ENCODE results near the gene CTU2. TPM values are rescaled to one million over a fixed set of nuclear protein-coding genes. Genes with fewer than 3 reads are reported as not detected.

Gene CTU2
- total and polyA plus RNA-seq, 7 donors: 6.1 to 16.3 (median 10.5) TPM

DNA sequence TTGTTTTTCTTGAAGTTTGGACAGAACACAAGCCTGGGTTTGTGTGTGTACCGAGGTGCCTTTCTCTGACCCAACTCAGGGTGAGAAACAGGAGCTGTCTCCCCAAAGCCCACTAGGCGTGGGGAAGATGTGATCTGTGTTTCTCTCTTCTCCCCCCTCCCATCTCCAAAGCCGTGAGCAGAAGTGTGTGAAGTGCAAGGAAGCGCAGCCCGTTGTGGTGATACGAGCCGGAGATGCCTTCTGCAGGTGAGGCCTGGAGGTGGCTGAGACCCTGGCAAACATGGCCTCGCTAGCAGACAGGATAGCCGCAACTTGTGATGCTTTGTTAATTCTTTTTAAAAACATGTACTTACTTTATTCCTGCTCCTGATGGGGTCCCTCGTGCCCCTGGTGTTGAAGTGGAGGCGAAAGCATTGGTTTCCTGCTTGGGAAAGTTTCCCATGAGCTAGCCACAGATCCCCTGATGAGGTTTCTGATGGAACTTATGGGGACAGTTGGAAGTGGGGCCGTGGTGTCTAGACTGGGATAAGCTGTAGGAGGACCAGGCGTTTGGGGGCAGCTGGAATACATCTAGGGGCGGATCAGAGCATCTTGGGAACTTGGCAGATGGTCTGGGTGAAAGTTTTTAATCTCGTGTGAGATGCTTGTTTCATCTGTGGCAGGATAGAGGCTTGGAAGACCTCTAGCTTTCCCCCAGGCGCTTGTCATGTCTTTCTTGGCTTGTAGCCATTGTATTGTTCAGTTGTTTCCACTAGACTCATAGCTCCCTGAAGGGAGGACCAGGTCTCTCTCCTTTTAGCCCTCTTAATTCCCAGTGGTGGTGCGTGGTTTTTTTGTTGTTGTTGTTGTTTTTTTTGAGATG is 893 bp downstream of the CTU2 start:
- Histone ChIP-seq H3K4me1 (peaks cover 0 to 43% (median 32%) of the 10 kb centered on the region in 4 donors), H3K27ac (peak overlapping the region; percentile 78 to 95 (median 86)), H3K9me3 (no peaks in the 10 kb centered on the region), H3K36me3 (peaks cover 0 to 5% (median 0%) of the 10 kb centered on the region in 4 donors), H3K27me3 (no peaks in the 10 kb centered on the region), H3K4me3 (peak overlapping the region; percentile 63 to 99 (median 78))
- WGBS, 2 donors: 30 to 37% methylated on average over 17 of the region's 17 CpGs
- intact Hi-C loops (cut with DNase I): no loop called here
- no peak for DNase-seq
- TF ChIP-seq POLR2A (IDR thresholded peaks at IDR 0.05) (no peak), EP300 (IDR thresholded peaks at IDR 0.05) (no peak), POLR2AphosphoS5 (IDR thresholded peaks at IDR 0.05) (no peak)
- TF ChIP-seq, protein P1, sequence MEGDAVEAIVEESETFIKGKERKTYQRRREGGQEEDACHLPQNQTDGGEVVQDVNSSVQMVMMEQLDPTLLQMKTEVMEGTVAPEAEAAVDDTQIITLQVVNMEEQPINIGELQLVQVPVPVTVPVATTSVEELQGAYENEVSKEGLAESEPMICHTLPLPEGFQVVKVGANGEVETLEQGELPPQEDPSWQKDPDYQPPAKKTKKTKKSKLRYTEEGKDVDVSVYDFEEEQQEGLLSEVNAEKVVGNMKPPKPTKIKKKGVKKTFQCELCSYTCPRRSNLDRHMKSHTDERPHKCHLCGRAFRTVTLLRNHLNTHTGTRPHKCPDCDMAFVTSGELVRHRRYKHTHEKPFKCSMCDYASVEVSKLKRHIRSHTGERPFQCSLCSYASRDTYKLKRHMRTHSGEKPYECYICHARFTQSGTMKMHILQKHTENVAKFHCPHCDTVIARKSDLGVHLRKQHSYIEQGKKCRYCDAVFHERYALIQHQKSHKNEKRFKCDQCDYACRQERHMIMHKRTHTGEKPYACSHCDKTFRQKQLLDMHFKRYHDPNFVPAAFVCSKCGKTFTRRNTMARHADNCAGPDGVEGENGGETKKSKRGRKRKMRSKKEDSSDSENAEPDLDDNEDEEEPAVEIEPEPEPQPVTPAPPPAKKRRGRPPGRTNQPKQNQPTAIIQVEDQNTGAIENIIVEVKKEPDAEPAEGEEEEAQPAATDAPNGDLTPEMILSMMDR (IDR thresholded peaks at IDR 0.05): no peak

DNA sequence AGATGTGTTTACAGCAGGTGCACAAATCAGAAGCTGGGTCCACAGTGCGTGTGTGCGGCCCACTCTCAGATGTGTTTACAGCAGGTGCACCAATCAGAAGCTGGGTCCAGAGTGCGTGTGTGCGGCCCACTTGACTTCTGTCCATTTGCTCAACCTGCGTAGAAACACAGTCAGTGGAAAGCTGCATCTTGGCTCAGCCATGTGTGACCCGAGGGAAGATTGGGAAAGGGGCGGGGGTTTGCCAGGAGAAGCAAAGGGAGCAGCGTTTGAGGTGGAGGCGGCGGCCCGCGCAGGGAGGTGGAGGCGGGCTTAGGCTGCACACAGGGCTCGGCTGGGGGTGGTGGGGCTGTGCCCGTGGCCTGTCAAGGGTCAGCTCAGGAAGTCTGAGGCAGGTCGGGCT is 4.3 kb downstream of the CTU2 start:
- Histone ChIP-seq H3K9me3 (no peaks in the 10 kb centered on the region), H3K36me3 (peaks cover 14 to 25% (median 24%) of the 10 kb centered on the region in 4 donors), H3K27me3 (no peaks in the 10 kb centered on the region), H3K27ac (no peak overlapping the region), H3K4me3 (no peak overlapping the region), H3K4me1 (peaks cover 0 to 19% (median 15%) of the 10 kb centered on the region in 4 donors)
- DNase-seq: no peak
- no peak for TF ChIP-seq POLR2AphosphoS5 (IDR thresholded peaks at IDR 0.05)
- TF ChIP-seq EP300 (IDR thresholded peaks at IDR 0.05): no peak
- no peak for TF ChIP-seq POLR2A (IDR thresholded peaks at IDR 0.05)
- TF ChIP-seq, protein P1 (IDR thresholded peaks at IDR 0.05): no peak
- 77 to 80% methylated on average over 16 of the region's 16 CpGs for WGBS, 2 donors
- intact Hi-C loops (cut with DNase I): no loop called here

DNA sequence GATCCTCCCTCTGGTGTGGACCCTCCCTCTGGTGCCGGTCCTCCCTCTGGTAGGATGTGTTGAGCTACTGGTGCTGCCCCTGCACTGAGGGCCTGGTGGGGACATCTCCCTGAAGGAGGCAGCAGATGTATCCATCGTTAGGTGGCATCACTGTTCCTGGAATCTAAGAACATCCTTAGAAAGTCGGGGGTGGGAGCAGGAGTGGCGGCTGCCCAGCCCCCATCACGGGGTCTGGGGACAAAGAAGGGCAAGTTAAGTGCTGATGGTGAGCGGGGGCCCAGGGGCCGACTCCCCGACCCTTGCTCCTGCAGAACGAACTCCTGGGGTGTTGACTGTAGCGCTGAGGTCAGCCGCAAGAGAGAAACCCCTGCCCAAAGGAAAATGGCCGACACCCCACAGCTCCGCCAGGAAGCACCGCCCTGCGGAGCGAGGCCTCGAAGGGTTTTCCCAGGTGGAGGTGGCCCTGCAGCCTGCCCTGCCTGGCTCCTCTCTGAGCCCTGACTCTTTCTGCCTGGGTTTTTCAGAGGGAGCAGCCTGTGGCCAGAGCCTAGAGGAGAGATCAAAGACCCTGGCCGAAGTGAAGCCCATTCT is 5.5 kb downstream of the CTU2 start:
- WGBS, 2 donors: 80 to 84% methylated on average over 18 of the region's 18 CpGs
- peaks cover 26 to 38% (median 37%) of the 10 kb centered on the region in 4 donors for H3K36me3 ChIP-seq

DNA sequence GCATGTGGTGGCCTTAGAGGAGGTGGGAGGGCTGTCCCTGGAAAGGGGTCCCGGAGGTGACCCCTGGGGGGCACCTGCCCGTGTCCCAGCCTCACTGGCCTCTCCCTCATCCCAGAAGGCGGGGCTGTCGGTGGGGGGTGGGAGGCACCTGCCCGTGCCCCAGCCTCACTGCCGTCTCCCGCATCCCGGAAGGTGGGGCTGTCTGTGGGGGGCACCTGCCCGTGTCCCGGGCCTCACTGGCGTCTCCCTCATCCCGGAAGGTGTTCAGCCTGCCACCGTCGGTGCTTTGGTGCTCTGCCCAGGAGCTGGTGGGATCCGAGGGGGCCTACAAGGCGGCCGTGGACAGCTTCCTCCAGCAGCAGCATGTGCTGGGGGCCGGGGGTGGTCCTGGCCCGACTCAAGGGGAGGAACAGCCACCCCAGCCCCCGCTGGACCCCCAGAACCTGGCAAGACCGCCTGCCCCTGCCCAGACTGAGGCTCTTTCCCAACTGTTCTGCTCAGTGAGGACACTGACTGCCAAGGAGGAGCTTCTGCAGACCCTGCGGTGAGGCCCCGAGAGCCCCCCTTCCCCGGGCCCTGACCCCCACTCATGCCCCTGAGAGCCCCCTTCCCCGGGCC is 6.2 kb downstream of the CTU2 start:
- 73 to 83% methylated on average over 25 of the region's 25 CpGs for WGBS, 2 donors
- TF ChIP-seq POLR2A (IDR thresholded peaks at IDR 0.05) (no peak), POLR2AphosphoS5 (IDR thresholded peaks at IDR 0.05) (no peak), EP300 (IDR thresholded peaks at IDR 0.05) (no peak)
- TF ChIP-seq, protein P1 (IDR thresholded peaks at IDR 0.05): no peak
- DNase-seq: no peak

More for the DNA sequence above, 5.5 kb downstream of the CTU2 start:
- H3K9me3 ChIP-seq: no peaks in the 10 kb centered on the region
- DNase-seq: no peak
- H3K4me3 ChIP-seq: no peak overlapping the region
- intact Hi-C loops (cut with DNase I): no loop called here
- no peak for TF ChIP-seq EP300 (IDR thresholded peaks at IDR 0.05)
- TF ChIP-seq POLR2A (IDR thresholded peaks at IDR 0.05): no peak
- TF ChIP-seq, protein P1 (IDR thresholded peaks at IDR 0.05): no peak
- TF ChIP-seq POLR2AphosphoS5 (IDR thresholded peaks at IDR 0.05): no peak
- H3K27ac ChIP-seq: peak overlapping the region in 1 of 4 donors; percentile 19
- peaks cover 0 to 14% (median 11%) of the 10 kb centered on the region in 4 donors for H3K4me1 ChIP-seq
- H3K27me3 ChIP-seq: no peaks in the 10 kb centered on the region

More for the DNA sequence above, 6.2 kb downstream of the CTU2 start:
- no peaks in the 10 kb centered on the region for H3K27me3 ChIP-seq
- H3K4me1 ChIP-seq: peaks cover 0 to 8% (median 5%) of the 10 kb centered on the region in 4 donors
- H3K27ac ChIP-seq: peak overlapping the region in 2 of 4 donors; percentile 10 to 19
- no peaks in the 10 kb centered on the region for H3K9me3 ChIP-seq
- intact Hi-C loops (cut with DNase I): no loop called here
- peaks cover 32 to 44% (median 43%) of the 10 kb centered on the region in 4 donors for H3K36me3 ChIP-seq
- no peak overlapping the region for H3K4me3 ChIP-seq
